A673 (cell line): ENCODE measurements around the gene ABI3BP.

Source experiments
- CTCF ChIP-seq: fragments of 300-800, 200-600 bp; sonication (generic); conservative IDR thresholded peaks from 2 replicates; pipeline ENCODE4 v1.5.1; 2017; ENCODE audit warnings: low read depth, mild to moderate bottlenecking, antibody characterized with exemption, low read length, moderate library complexity, mixed read lengths
- EZH2 ChIP-seq: fragments of 200-600 bp; sonication (generic); IDR thresholded peaks from 2 replicates; pipeline ENCODE4 v1.6.1; 2017; ENCODE audit warnings: borderline replicate concordance, low read depth, mild to moderate bottlenecking, mixed read lengths, antibody characterized with exemption, low read length; ENCODE audit not compliant: poor library complexity, severe bottlenecking

- TF ChIP-seq CTCF (no peak), EZH2 (no peak)
Measured at GRCh38 chr3:100972301-100972844, 20.8 kb downstream of the ABI3BP start.
